GDM1 (cell line): ENCODE measurements around the gene AGPAT2.

Experiments
- DNase-seq: peaks from one replicate; lab custom pipeline; 2025; lab: John Stamatoyannopoulos, UW

The AGPAT2 gene

GRCh38 chr9:136687721-136688223, 515 bp upstream of the AGPAT2 start:
- no peak for DNase-seq

DNA sequence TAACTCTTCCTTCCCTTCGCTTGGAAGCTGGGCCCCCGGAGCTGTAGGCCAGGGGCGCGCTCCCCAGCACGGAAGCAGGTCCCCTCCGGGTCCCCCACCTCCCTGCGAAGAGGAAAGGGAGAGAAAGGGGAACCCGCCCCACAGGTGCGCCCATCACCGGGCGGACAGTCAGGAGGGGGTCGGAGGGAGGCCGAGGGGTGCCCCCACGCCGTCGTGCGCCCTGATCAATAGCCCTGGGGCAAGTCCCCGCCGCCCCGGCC, 793 bp downstream of the AGPAT2 start:
- DNase-seq = no peak

GRCh38 chr9:136685790-136686533, 1.3 kb downstream of the AGPAT2 start:
- no peak for DNase-seq

GRCh38 chr9:136685216-136685615, 2.0 kb downstream of the AGPAT2 start:
- DNase-seq = no peak

DNA sequence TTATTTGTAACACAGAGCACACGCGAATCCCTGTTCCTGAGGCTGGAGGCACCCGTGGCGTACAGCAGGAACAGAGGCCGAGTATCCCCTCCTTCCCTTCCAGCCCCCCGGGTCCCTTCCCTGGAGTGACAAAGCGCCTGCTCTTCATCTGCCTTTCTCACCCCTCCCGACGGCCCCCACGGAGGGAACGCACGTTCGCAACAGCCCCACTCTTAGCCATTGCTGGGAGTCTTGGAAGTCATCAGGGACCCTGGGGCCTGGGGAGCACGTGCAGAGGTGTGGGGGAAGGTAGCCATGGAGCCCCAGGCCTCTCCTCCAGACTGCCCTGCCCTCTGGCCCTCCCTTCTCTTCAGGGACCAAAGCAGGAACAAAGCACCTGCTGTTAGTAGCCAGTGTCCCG, 2.5 kb downstream of the AGPAT2 start:
- DNase-seq = no peak

- no peak for DNase-seq
Measured at GRCh38 chr9:136684339-136684738, 2.9 kb downstream of the AGPAT2 start.

GRCh38 chr9:136683755-136684154, 3.5 kb downstream of the AGPAT2 start:
- no peak for DNase-seq

GRCh38 chr9:136683173-136683745, 4.0 kb downstream of the AGPAT2 start:
- no peak for DNase-seq

GRCh38 chr9:136682710-136683109, 4.5 kb downstream of the AGPAT2 start:
- DNase-seq = no peak

- no peak for DNase-seq
Measured at GRCh38 chr9:136681945-136682699, 5.1 kb downstream of the AGPAT2 start.

DNA sequence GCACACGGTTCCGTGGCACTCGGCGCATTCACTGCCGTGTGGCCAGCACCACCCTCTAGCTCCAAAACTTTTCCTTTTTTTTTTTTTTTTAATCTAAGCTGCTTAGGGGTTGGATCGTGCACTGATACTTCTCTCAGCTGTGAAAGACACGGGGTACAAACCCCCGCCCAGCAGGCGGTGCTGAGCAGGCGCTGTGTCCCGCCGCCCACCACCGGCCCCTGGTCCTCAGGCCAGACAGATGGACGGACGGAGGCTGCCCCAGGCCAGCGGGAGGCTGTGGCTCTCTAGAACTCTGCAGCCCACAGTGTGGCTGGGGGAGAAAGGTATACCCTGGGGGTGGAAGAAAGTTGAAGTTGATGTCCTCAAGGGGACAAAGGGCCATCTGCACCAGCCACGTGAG, 6.2 kb downstream of the AGPAT2 start:
- no peak for DNase-seq

GRCh38 chr9:136679431-136679941, 7.8 kb downstream of the AGPAT2 start:
- no peak for DNase-seq

- no peak for DNase-seq
Measured at GRCh38 chr9:136678624-136679023, 8.6 kb downstream of the AGPAT2 start.

DNA sequence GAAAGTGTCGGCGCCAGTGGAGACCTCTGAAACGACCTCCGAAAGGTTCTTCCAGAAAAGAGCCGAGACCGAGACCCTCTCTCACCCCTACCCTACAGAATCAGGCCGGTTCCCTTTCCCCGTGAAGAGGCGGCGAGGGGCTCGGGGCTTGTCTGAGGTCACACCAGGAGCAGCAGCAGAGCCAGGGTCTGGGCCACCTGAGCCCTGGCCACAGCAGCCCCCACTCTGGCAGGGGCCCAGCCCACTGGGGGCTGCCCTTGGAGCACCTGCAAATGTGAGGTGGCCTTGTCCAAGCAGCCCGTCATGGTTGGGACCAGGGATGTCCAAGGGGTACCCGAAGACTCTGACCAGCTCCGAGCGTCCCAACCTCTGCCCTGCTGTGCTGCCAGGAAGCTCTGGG, 9.2 kb downstream of the AGPAT2 start:
- DNase-seq = no peak

- DNase-seq = no peak
Measured at GRCh38 chr9:136676920-136677686, 10.2 kb downstream of the AGPAT2 start.

GRCh38 chr9:136676297-136676794, 10.9 kb downstream of the AGPAT2 start:
- no peak for DNase-seq

GRCh38 chr9:136675477-136676296, 11.6 kb downstream of the AGPAT2 start:
- no peak for DNase-seq

DNA sequence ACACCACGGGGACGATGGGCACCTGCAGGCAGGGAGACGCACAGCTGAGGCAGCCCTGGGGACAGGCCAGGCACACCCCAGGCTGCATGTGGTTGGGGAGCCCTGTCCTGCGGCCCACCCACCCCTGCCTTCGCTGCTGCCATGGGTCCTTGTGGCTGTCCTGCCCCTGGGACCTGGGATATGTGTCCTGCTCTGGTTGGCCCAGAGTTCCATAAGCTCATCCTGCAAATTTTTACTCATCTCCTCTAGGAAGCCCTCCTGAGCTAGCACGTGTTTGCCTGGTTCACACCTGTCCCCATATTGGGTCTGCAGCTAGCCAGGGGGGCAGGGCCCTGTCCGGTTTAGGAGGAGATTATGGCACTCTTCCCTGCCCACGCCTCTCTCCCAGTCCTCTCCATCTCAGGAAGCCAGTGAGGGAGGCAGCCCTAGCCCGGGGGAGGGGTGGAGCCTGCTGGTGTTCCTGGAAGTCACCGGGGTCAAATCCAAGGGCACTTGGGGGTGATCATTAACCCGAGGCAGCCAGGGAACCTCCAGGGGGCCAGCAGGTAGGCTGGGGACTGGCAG, 12.4 kb downstream of the AGPAT2 start:
- DNase-seq = no peak

GRCh38 chr9:136673975-136674785, 13.1 kb downstream of the AGPAT2 start:
- DNase-seq = no peak
